Measurements from ENCODE around the gene LETM1.

DNA sequence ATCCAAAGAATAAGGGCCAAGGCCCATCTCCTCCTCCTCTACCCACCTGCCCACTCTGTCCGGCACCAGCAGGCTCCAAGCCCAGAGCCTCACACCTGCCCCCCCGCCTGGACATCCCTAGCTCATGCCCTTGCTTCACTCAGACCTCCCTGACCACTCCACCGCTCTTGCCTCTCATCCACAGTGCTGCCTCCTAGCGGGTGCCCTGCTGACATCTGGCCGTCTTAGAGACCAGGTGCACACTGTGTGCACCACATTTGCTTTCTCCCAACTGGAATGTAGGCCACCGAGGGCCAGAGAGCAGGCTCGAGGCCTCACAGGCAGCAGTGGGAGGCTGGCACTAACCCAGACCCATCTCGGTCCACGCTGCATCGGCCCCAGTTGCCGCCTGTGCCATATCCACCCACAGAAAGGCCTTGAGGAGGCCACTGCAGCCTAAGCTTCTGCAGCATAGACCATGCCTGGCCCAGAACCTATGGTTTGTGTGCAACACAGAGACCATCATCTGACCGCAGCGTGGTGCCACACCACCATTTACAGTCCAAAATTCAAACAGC is 13.5 kb downstream of the LETM1 start:
- TF ChIP-seq CTCF (conservative IDR thresholded peaks at IDR 0.05; ENCODE audit: low read depth in 2 of 2) (peak; percentile 24 to 60), POLR2AphosphoS5 (IDR thresholded peaks at IDR 0.05; ENCODE audit: low read depth) (no peak), EZH2 (IDR thresholded peaks at IDR 0.05; ENCODE audit: low read depth, unreplicated experiment) (no peak)

Data from GM23338 (cell line).